ENCODE measurements around the gene ANK3. TPM values are rescaled to one million over a fixed set of nuclear protein-coding genes. Genes with fewer than 3 reads are reported as not detected.

Gene ANK3
- total RNA-seq, 1 donor from 2014 or later, result 35.1 TPM

- H3K9me3 Mint-ChIP-seq (ENCODE audit: low read depth), result no peaks in the 10 kb centered on the region
- peaks cover 9% of the 10 kb centered on the region for H3K4me1 Mint-ChIP-seq (ENCODE audit: low read depth)
- DNase-seq (ENCODE audit: low spot score), result no peak
- no peak overlapping the region for H3K27ac Mint-ChIP-seq (ENCODE audit: unreplicated experiment)
- no peak overlapping the region for H3K4me3 Mint-ChIP-seq (ENCODE audit: unreplicated experiment)
- TF ChIP-seq CTCF (IDR thresholded peaks at IDR 0.05), result no peak
- H3K27me3 Mint-ChIP-seq (ENCODE audit: low read depth), result no peaks in the 10 kb centered on the region
- peaks cover 3% of the 10 kb centered on the region for H3K36me3 Mint-ChIP-seq (ENCODE audit: low read depth)
Observed at GRCh38 chr10:60270426-60270825, 119.2 kb downstream of the ANK3 start.

GRCh38 chr10:60267802-60268201 is 121.9 kb downstream of the ANK3 start:
- Mint-ChIP-seq H3K27me3 (ENCODE audit: low read depth) (no peaks in the 10 kb centered on the region), H3K27ac (ENCODE audit: unreplicated experiment) (no peak overlapping the region), H3K4me1 (ENCODE audit: low read depth) (peaks cover 11% of the 10 kb centered on the region), H3K36me3 (ENCODE audit: low read depth) (peaks cover 6% of the 10 kb centered on the region), H3K9me3 (ENCODE audit: low read depth) (no peaks in the 10 kb centered on the region), H3K4me3 (ENCODE audit: unreplicated experiment) (no peak overlapping the region)
- TF ChIP-seq CTCF (IDR thresholded peaks at IDR 0.05), result no peak
- DNase-seq (ENCODE audit: low spot score), result no peak

GRCh38 chr10:60266513-60266912 is 123.2 kb downstream of the ANK3 start:
- Mint-ChIP-seq H3K27me3 (ENCODE audit: low read depth) (no peaks in the 10 kb centered on the region), H3K9me3 (ENCODE audit: low read depth) (no peaks in the 10 kb centered on the region), H3K27ac (ENCODE audit: unreplicated experiment) (no peak overlapping the region), H3K4me1 (ENCODE audit: low read depth) (peaks cover 18% of the 10 kb centered on the region), H3K36me3 (ENCODE audit: low read depth) (peaks cover 8% of the 10 kb centered on the region), H3K4me3 (ENCODE audit: unreplicated experiment) (no peak overlapping the region)
- no peak for TF ChIP-seq CTCF (IDR thresholded peaks at IDR 0.05)
- DNase-seq (ENCODE audit: low spot score), result no peak

DNA sequence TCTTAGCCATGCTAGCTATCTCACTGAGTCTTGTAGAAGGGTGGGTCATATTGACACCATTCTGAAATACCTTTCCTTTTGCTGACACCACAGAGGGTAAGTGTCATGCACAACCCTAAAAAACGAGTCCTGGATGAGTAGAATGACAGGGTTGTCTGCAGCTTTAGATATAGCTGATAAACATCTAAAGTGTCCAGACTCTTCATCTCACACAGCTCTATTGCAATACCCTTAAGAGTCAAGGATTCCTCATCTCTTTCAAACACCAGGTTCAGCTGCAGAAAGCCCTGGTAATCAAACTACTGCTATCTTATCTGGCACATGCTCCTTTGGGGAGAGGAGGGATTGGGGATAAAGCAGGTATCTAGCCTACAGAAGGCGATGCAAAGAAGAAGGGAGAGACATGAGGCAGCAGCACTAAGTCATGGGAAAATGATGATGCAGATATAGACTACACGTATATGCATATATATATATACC is 127.0 kb downstream of the ANK3 start:
- Mint-ChIP-seq H3K4me1 (ENCODE audit: low read depth) (peaks cover 26% of the 10 kb centered on the region), H3K9me3 (ENCODE audit: low read depth) (no peaks in the 10 kb centered on the region), H3K4me3 (ENCODE audit: unreplicated experiment) (no peak overlapping the region), H3K27me3 (ENCODE audit: low read depth) (no peaks in the 10 kb centered on the region), H3K27ac (ENCODE audit: unreplicated experiment) (no peak overlapping the region), H3K36me3 (ENCODE audit: low read depth) (peaks cover 8% of the 10 kb centered on the region)
- TF ChIP-seq CTCF (IDR thresholded peaks at IDR 0.05), result no peak
- DNase-seq (ENCODE audit: low spot score), result no peak

DNA sequence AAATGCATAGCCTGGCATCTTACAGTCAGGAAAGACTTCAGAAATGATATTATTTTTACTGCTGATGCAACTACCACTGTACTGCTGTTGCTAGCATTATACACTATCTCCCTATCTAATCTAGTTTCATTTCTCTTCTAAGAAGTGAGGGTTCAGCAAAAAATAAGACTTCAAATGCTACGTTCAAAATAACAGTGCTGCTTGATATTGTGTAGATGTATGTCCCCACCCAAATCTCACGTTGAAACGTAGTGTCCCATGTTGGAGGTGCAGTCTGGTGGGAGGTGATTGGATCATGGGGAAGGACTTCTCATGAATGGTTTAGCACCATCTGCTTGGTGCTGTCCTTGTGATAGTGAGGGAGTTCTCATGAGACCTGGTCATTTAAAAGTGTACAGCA is 129.4 kb downstream of the ANK3 start:
- no peak for DNase-seq (ENCODE audit: low spot score)
- no peaks in the 10 kb centered on the region for H3K27me3 Mint-ChIP-seq (ENCODE audit: low read depth)
- H3K36me3 Mint-ChIP-seq (ENCODE audit: low read depth), result peaks cover 8% of the 10 kb centered on the region
- H3K27ac Mint-ChIP-seq (ENCODE audit: unreplicated experiment), result no peak overlapping the region
- no peak overlapping the region for H3K4me3 Mint-ChIP-seq (ENCODE audit: unreplicated experiment)
- TF ChIP-seq CTCF (IDR thresholded peaks at IDR 0.05), result no peak
- peaks cover 26% of the 10 kb centered on the region for H3K4me1 Mint-ChIP-seq (ENCODE audit: low read depth)
- H3K9me3 Mint-ChIP-seq (ENCODE audit: low read depth), result no peaks in the 10 kb centered on the region
